GM23248 (cell line): ENCODE data around the gene IL18BP. TPM values are rescaled to one million over a fixed set of nuclear protein-coding genes. Genes with fewer than 3 reads are reported as not detected.

ENCODE experiments used
- DNase-seq: peaks from one replicate; pipeline ENCODE4 v3.0.0-alpha.2; 2015
- H2AFZ ChIP-seq: fragments of 200-600 bp; sonication (generic); 2 replicates; pipeline ENCODE4 v1.6.1; 2016; ENCODE audit warnings: antibody characterized with exemption
- H3F3A ChIP-seq: fragments of 200-600 bp; sonication (generic); 2 replicates; pipeline ENCODE4 v1.6.1; 2016; ENCODE audit warnings: mild to moderate bottlenecking, antibody characterized with exemption, mixed run types; ENCODE audit not compliant: insufficient read depth
- H3K27ac ChIP-seq: fragments of 200-600 bp; sonication (generic); 2 replicates; pipeline ENCODE4 v1.5.1; 2016; ENCODE audit warnings: mild to moderate bottlenecking
- H3K27me3 ChIP-seq: fragments of 200-600 bp; sonication (generic); replicated peaks from 2 replicates; pipeline ENCODE4 v1.6.1; 2016; ENCODE audit warnings: mild to moderate bottlenecking; ENCODE audit not compliant: insufficient read depth
- H3K36me3 ChIP-seq: fragments of 200-600 bp; sonication (generic); 2 replicates; pipeline ENCODE4 v1.6.1; 2016; ENCODE audit warnings: low read depth, mild to moderate bottlenecking
- H3K4me1 ChIP-seq: fragments of 200-600 bp; sonication (generic); 2 replicates; pipeline ENCODE4 v1.6.1; 2016; ENCODE audit warnings: mild to moderate bottlenecking; ENCODE audit not compliant: insufficient read depth
- H3K4me2 ChIP-seq: fragments of 200-600 bp; sonication (generic); one replicate; pipeline ENCODE4 v1.6.1; 2016; ENCODE audit warnings: mild to moderate bottlenecking; ENCODE audit not compliant: unreplicated experiment
- H3K4me3 ChIP-seq: fragments of 200-600 bp; sonication (generic); 2 replicates; pipeline ENCODE4 v1.5.1; 2016; ENCODE audit warnings: mild to moderate bottlenecking
- H3K79me2 ChIP-seq: fragments of 200-600 bp; sonication (generic); 2 replicates; pipeline ENCODE4 v1.6.1; 2016; ENCODE audit warnings: mild to moderate bottlenecking; ENCODE audit not compliant: insufficient read depth
- H3K9ac ChIP-seq: fragments of 200-600 bp; sonication (generic); 2 replicates; pipeline ENCODE4 v1.6.1; 2016; ENCODE audit warnings: mild to moderate bottlenecking
- H3K9me2 ChIP-seq: fragments of 200-600 bp; sonication (generic); 2 replicates; pipeline ENCODE4 v1.6.1; 2016; ENCODE audit warnings: mixed run types, mild to moderate bottlenecking, moderate library complexity; ENCODE audit not compliant: insufficient read depth
- H3K9me3 ChIP-seq: fragments of 200-600 bp; sonication (generic); one replicate; pipeline ENCODE4 v1.6.1; 2017; ENCODE audit warnings: low read depth
- H4K20me1 ChIP-seq: fragments of 200-600 bp; sonication (generic); 2 replicates; pipeline ENCODE4 v1.6.0; 2016; ENCODE audit not compliant: insufficient read depth
- EZH2 ChIP-seq: fragments of 200-600 bp; sonication (generic); IDR thresholded peaks from 2 replicates; pipeline ENCODE4 v1.6.1; 2018; ENCODE audit warnings: antibody characterized with exemption, mild to moderate bottlenecking; ENCODE audit not compliant: insufficient read depth, poor library complexity, severe bottlenecking
- EZH2phosphoT487 ChIP-seq: fragments of 200-600 bp; sonication (generic); IDR thresholded peaks from 2 replicates; pipeline ENCODE4 v1.6.1; 2018; ENCODE audit warnings: antibody characterized with exemption, moderate library complexity, mild to moderate bottlenecking, low read depth; ENCODE audit not compliant: insufficient read depth
- WGBS, 2 experiments: methylation state at CpG; one replicate each; pipeline ENCODE4 v1.1.6; 2015 to 2017; ENCODE audit warnings: low lambda C conversion rate in 2 of 2, low coverage in 1 of 2; ENCODE audit errors: missing lambda C conversion rate in 2 of 2; 5-methylcytosine and 5-hydroxymethylcytosine counted together
- in situ Hi-C: fragments of 300-500 bp; cut with MboI; formaldehyde crosslinking; loops from 2 replicates; pipeline ENCODE4 v1.15.0; 2020
- polyA plus RNA-seq: library from polyadenylated mRNA; unstranded; fragments of >200 nt; fragmentation: Nextera tagmentation; extraction: Ambion mirVana; gene quantifications from 2 replicates; pipeline ENCODE4 v1.2.1, GENCODE V29; 2016
- total RNA-seq: library from RNA; depleted of rRNA; stranded (reverse); fragments of >200 nt; shearing (Covaris generic); gene quantifications from 2 replicates; pipeline ENCODE4 v1.2.3, GENCODE V29; 2014

IL18BP gene
- total and polyA plus RNA-seq, 2 experiments from 2014 or later: 0.44 to 2.5 TPM

- no peak overlapping the region for H3K4me2 ChIP-seq
- H4K20me1 ChIP-seq: no peaks in the 10 kb centered on the region
- H3K4me3 ChIP-seq: no peak overlapping the region
- 0 out of 2 replicates have a peak, but pooled peaks cover 9% of the 10 kb centered on the region for H3K4me1 ChIP-seq
- H3K79me2 ChIP-seq: peaks cover 10% of the 10 kb centered on the region; the same call in 1 of the 2 replicates
- H3K36me3 ChIP-seq: peaks cover 6% of the 10 kb centered on the region; the same call in 1 of the 2 replicates
- no peak overlapping the region for H3K27ac ChIP-seq
- H3K9me2 ChIP-seq: no peaks in the 10 kb centered on the region
- TF ChIP-seq EZH2 (no peak), EZH2phosphoT487 (no peak)
- no peaks in the 10 kb centered on the region for H3K9me3 ChIP-seq
- H3K9ac ChIP-seq: no peak overlapping the region
- no peaks in the 10 kb centered on the region for H3K27me3 ChIP-seq
- in situ Hi-C loops: no loop called here
- no peak overlapping the region for H2AFZ ChIP-seq
- peaks cover 13% of the 10 kb centered on the region; the same call in 1 of the 2 replicates for H3F3A ChIP-seq
- 87 to 95% methylated on average over 5 of the region's 5 CpGs for WGBS, 2 experiments
- DNase-seq: no peak
Measured at GRCh38 chr11:71976551-71976950, 22.2 kb upstream of the IL18BP start.

- DNase-seq: no peak
- TF ChIP-seq EZH2phosphoT487 (no peak), EZH2 (no peak)
- Histone ChIP-seq H3K36me3 (peaks cover 6% of the 10 kb centered on the region; the same call in 1 of the 2 replicates), H2AFZ (no peak overlapping the region), H3F3A (peaks cover 13% of the 10 kb centered on the region; the same call in 1 of the 2 replicates), H3K27ac (no peak overlapping the region), H3K9me2 (no peaks in the 10 kb centered on the region), H3K4me3 (no peak overlapping the region), H4K20me1 (no peaks in the 10 kb centered on the region), H3K4me1 (0 out of 2 replicates have a peak, but pooled peaks cover 9% of the 10 kb centered on the region), H3K27me3 (no peaks in the 10 kb centered on the region), H3K4me2 (no peak overlapping the region), H3K9me3 (no peaks in the 10 kb centered on the region), H3K79me2 (peaks cover 13% of the 10 kb centered on the region; the same call in 1 of the 2 replicates), H3K9ac (no peak overlapping the region)
- in situ Hi-C loops: no loop called here
- 32 to 33% methylated on average over 1 of the region's 1 CpG for WGBS, 2 experiments
Measured at GRCh38 chr11:71977090-71977489, 21.6 kb upstream of the IL18BP start.

DNA sequence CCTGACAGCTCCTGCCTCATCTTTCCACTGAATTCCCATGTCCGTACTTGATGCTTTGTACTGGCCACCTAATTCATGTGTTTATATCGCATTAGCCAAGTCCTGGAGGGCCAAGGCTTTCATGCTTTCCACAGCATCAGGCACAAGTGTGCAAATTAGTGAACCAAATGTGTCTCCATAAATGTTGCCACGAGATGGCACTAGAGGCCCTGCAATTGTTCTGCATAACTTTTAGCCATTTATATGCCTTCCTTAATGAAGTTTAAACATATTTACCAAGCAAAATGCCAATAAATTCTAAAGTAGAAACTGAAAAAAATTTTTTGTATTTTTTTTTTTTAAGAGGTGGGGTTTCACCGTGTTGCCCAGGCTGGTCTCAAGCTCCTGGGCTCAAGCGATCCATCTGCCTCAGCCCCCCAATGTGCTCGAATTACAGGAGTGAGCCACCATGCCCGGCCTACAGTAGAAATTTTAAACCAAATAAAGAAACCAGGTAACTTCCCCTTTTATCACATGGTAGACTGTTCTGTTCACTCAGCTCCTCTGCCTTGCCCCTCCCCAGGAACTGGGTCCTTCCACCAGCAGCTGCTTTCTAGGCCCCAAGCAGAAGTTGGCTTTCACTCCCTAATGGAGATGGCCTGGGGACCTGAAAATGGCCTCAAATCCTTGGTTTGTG is 20.8 kb upstream of the IL18BP start:
- 0 out of 2 replicates have a peak, but pooled peaks cover 9% of the 10 kb centered on the region for H3K4me1 ChIP-seq
- peaks cover 6% of the 10 kb centered on the region; the same call in 1 of the 2 replicates for H3K36me3 ChIP-seq
- H2AFZ ChIP-seq: no peak overlapping the region
- H3K4me3 ChIP-seq: no peak overlapping the region
- in situ Hi-C loops: no loop called here
- TF ChIP-seq EZH2: no peak
- TF ChIP-seq EZH2phosphoT487: no peak
- peak; percentile 69 for DNase-seq
- peaks cover 13% of the 10 kb centered on the region; the same call in 1 of the 2 replicates for H3F3A ChIP-seq
- no peak overlapping the region for H3K27ac ChIP-seq
- no peak overlapping the region for H3K9ac ChIP-seq
- no peaks in the 10 kb centered on the region for H3K9me3 ChIP-seq
- H3K9me2 ChIP-seq: no peaks in the 10 kb centered on the region
- H4K20me1 ChIP-seq: no peaks in the 10 kb centered on the region
- H3K27me3 ChIP-seq: no peaks in the 10 kb centered on the region
- no peak overlapping the region for H3K4me2 ChIP-seq
- H3K79me2 ChIP-seq: peaks cover 13% of the 10 kb centered on the region; the same call in 1 of the 2 replicates
- 41 to 46% methylated on average over 7 of the region's 7 CpGs for WGBS, 2 experiments

GRCh38 chr11:71979094-71979493 is 19.6 kb upstream of the IL18BP start:
- DNase-seq: no peak
- in situ Hi-C loops: no loop called here
- H3K27me3 ChIP-seq: no peaks in the 10 kb centered on the region
- H3K27ac ChIP-seq: no peak overlapping the region
- H3K4me3 ChIP-seq: no peak overlapping the region
- H3K79me2 ChIP-seq: peaks cover 13% of the 10 kb centered on the region; the same call in 1 of the 2 replicates
- H3K4me2 ChIP-seq: no peak overlapping the region
- no peaks in the 10 kb centered on the region for H3K9me2 ChIP-seq
- no peaks in the 10 kb centered on the region for H3K9me3 ChIP-seq
- 88 to 92% methylated on average over 4 of the region's 4 CpGs for WGBS, 2 experiments
- peaks cover 11% of the 10 kb centered on the region; the same call in 1 of the 2 replicates for H3F3A ChIP-seq
- no peak overlapping the region for H3K9ac ChIP-seq
- no peak overlapping the region for H2AFZ ChIP-seq
- 0 out of 2 replicates have a peak, but pooled peaks cover 9% of the 10 kb centered on the region for H3K4me1 ChIP-seq
- H4K20me1 ChIP-seq: no peaks in the 10 kb centered on the region
- TF ChIP-seq EZH2: no peak
- TF ChIP-seq EZH2phosphoT487: no peak
- H3K36me3 ChIP-seq: peaks cover 6% of the 10 kb centered on the region; the same call in 1 of the 2 replicates
